Uterus (tissue), 4 donors: ENCODE measurements around the gene FEM1B. TPM values are rescaled to one million over a fixed set of nuclear protein-coding genes. Genes with fewer than 3 reads are reported as not detected.

Experiments used
- DNase-seq, 2 donors: peaks; one replicate each; pipeline ENCODE4 v3.0.0-alpha.2; 2019 to 2020
- H3K27ac ChIP-seq, 2 donors: fragments of 200-600 bp; sonication (generic); 1 replicate in 1 of 2; 2 replicates in 1 of 2; pipeline ENCODE4 v1.5.1; 2016 to 2018
- H3K27me3 ChIP-seq, 2 donors: fragments of 200-600 bp; sonication (generic); one replicate each; pipeline ENCODE4 v1.5.1; 2018 to 2019; ENCODE audit warnings: control low read depth in 1 of 2
- H3K36me3 ChIP-seq, 2 donors: fragments of 200-600 bp; sonication (generic); one replicate each; pipeline ENCODE4 v1.5.1; 2019; ENCODE audit warnings: control low read depth in 1 of 2
- H3K4me1 ChIP-seq, 2 donors: fragments of 200-600 bp; sonication (generic); one replicate each; pipeline ENCODE4 v1.5.1; 2018 to 2019; ENCODE audit warnings: control low read depth in 1 of 2
- H3K4me3 ChIP-seq, 2 donors: fragments of 200-600 bp; sonication (generic); 1 replicate in 1 of 2; 2 replicates in 1 of 2; pipeline ENCODE4 v1.5.1; 2018 to 2019; ENCODE audit warnings: mild to moderate bottlenecking in 1 of 2
- H3K9me3 ChIP-seq, 2 donors: fragments of 200-600 bp; sonication (generic); one replicate each; pipeline ENCODE4 v1.5.1; 2019; ENCODE audit warnings: control low read depth in 1 of 2
- POLR2A ChIP-seq, 2 donors: fragments of 450-650 bp; IDR thresholded peaks; one replicate each; pipeline ENCODE4 v1.6.1; 2016; ENCODE audit warnings: antibody characterized with exemption in 2 of 2, mild to moderate bottlenecking in 1 of 2, moderate library complexity in 1 of 2
- intact Hi-C: fragments of 100-400 bp; cut with DNase I; formaldehyde crosslinking; loops from one replicate; pipeline ENCODE4 v1.15.1; 2023; ENCODE audit warnings: low total_unique reads
- total RNA-seq, 4 donors: library from RNA; depleted of rRNA in 3 of 4; stranded (reverse); fragments of >200 nt in 3 of 4; gene quantifications; one replicate each; pipeline versions ENCODE4 v1.1.0 to v1.2.4, GENCODE V29; 2014 to 2023
- TF ChIP-seq, protein P1 (sequence below), 4 experiments: fragments of 200-600 bp in 2 of 4; fragments of 450-650 bp in 2 of 4; sonication (generic) in 2 of 4; IDR thresholded peaks; one replicate each; pipeline ENCODE4 v1.5.1; 2016 to 2019; ENCODE audit warnings: antibody characterized with exemption in 4 of 4, mild to moderate bottlenecking in 2 of 4, moderate library complexity in 1 of 4
- donor health status: DM: yes; HTN: yes; CAD: no.

Gene FEM1B
- total RNA-seq, 4 donors from 2014 or later: 39.4 to 130 (median 77.4) TPM

DNA sequence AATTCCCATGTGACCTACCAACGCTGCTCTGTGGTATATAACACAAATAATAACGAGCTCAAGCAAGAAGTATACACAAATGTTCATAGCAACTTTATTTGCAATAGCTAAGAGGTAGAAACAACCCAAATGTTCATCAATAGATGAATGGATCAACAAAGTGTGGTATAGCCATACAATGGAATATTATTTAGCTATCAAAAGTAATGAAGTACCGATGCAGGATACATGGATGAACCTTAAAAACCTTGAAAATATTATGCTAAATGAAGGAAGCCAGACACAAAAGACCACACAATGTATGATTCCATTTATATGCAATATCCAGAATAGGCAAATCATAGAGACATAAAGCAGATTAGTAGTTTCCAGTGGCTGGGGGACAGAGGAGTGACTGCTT, 15.6 kb upstream of the FEM1B start:
- H3K27ac ChIP-seq: no peak overlapping the region
- no peaks in the 10 kb centered on the region for H3K9me3 ChIP-seq
- TF ChIP-seq, protein P1, sequence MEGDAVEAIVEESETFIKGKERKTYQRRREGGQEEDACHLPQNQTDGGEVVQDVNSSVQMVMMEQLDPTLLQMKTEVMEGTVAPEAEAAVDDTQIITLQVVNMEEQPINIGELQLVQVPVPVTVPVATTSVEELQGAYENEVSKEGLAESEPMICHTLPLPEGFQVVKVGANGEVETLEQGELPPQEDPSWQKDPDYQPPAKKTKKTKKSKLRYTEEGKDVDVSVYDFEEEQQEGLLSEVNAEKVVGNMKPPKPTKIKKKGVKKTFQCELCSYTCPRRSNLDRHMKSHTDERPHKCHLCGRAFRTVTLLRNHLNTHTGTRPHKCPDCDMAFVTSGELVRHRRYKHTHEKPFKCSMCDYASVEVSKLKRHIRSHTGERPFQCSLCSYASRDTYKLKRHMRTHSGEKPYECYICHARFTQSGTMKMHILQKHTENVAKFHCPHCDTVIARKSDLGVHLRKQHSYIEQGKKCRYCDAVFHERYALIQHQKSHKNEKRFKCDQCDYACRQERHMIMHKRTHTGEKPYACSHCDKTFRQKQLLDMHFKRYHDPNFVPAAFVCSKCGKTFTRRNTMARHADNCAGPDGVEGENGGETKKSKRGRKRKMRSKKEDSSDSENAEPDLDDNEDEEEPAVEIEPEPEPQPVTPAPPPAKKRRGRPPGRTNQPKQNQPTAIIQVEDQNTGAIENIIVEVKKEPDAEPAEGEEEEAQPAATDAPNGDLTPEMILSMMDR (IDR thresholded peaks at IDR 0.05): no peak
- no peak for TF ChIP-seq POLR2A (IDR thresholded peaks at IDR 0.05)
- intact Hi-C loops: no loop called here
- H3K27me3 ChIP-seq: peaks cover 0 to 4% of the 10 kb centered on the region in 2 donors
- H3K36me3 ChIP-seq: no peaks in the 10 kb centered on the region
- no peaks in the 10 kb centered on the region for H3K4me1 ChIP-seq
- no peak for DNase-seq
- H3K4me3 ChIP-seq: no peak overlapping the region

DNA sequence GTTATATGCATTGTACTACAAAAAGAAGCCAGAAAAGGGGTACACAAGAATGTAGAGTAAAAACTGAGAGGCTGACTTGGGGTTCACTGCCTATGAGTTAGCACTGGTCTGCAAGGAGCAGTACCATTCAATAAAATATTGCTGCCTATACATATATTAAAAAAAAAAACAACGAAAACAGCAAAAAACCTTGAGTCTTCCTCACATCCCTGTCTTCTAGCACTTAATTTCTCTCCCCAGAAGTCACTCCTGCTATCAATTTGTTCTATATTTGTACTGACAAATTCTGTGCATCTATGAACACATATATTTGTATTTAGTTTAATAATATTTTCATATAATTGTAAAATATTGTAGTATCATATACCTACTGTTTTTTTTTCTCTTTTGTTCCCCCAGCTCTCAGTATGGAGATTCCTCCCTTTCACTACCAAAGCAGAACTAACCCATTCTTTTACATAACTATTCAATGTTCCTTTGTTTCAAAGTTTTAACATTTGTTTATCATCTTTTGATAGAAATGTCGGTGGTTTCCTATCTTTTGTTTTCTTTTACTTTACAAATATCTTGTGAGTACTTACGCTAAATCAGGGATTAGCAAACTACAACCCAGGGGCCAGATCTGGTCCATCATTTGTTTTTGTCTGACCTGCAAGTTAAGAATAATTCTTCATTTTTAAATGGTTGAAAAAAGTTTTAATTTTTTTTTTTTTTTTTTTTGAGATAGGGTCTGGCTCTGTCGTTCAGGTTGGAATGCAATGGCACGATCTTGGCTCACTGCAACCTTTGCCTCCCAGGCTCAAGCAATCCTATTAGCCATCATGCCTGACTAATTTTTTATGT, 14.8 kb upstream of the FEM1B start:
- intact Hi-C loops: no loop called here
- no peak for DNase-seq
- no peak for TF ChIP-seq POLR2A (IDR thresholded peaks at IDR 0.05)
- TF ChIP-seq, protein P1 (IDR thresholded peaks at IDR 0.05): no peak
- H3K27ac ChIP-seq: no peak overlapping the region
- no peaks in the 10 kb centered on the region for H3K4me1 ChIP-seq
- H3K27me3 ChIP-seq: peaks cover 0 to 4% of the 10 kb centered on the region in 2 donors
- no peaks in the 10 kb centered on the region for H3K9me3 ChIP-seq
- H3K36me3 ChIP-seq: no peaks in the 10 kb centered on the region
- no peak overlapping the region for H3K4me3 ChIP-seq

- no peaks in the 10 kb centered on the region for H3K36me3 ChIP-seq
- TF ChIP-seq, protein P1 (IDR thresholded peaks at IDR 0.05): no peak
- no peak for TF ChIP-seq POLR2A (IDR thresholded peaks at IDR 0.05)
- H3K4me1 ChIP-seq: no peaks in the 10 kb centered on the region
- no peak overlapping the region for H3K4me3 ChIP-seq
- DNase-seq: no peak
- no peaks in the 10 kb centered on the region for H3K9me3 ChIP-seq
- H3K27me3 ChIP-seq: peaks cover 0 to 4% of the 10 kb centered on the region in 2 donors
- intact Hi-C loops: no loop called here
- H3K27ac ChIP-seq: no peak overlapping the region
Observed at GRCh38 chr15:68264282-68264681, 13.3 kb upstream of the FEM1B start.

DNA sequence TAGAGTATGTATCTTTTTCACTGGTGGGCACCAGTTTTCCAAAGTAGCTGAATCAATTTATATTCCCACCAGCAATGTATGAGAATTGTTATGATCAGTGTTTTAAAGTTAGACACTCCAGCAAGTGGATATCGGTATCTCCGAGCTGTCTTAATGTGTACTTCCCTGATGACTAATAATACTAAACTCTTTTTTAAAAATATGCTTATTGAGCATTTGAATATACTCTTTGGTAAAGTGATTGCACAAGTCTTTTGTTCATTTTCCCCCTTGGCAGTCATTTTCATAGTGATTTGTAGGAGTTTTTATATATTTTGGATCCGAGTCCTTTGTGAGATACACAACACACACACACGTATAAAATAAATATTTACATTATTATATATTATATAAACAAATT, 12.5 kb upstream of the FEM1B start:
- Histone ChIP-seq H3K36me3 (no peaks in the 10 kb centered on the region), H3K4me1 (no peaks in the 10 kb centered on the region), H3K9me3 (no peaks in the 10 kb centered on the region), H3K27ac (no peak overlapping the region), H3K4me3 (no peak overlapping the region), H3K27me3 (peaks cover 0 to 4% of the 10 kb centered on the region in 2 donors)
- no peak for DNase-seq
- TF ChIP-seq, protein P1 (IDR thresholded peaks at IDR 0.05): no peak
- no peak for TF ChIP-seq POLR2A (IDR thresholded peaks at IDR 0.05)
- intact Hi-C loops: no loop called here

GRCh38 chr15:68265674-68266073, 11.9 kb upstream of the FEM1B start:
- TF ChIP-seq, protein P1 (IDR thresholded peaks at IDR 0.05): no peak
- TF ChIP-seq POLR2A (IDR thresholded peaks at IDR 0.05): no peak
- no peaks in the 10 kb centered on the region for H3K9me3 ChIP-seq

More at GRCh38 chr15:68265674-68266073, 11.9 kb upstream of the FEM1B start:
- Histone ChIP-seq H3K4me1 (no peaks in the 10 kb centered on the region), H3K27me3 (peaks cover 0 to 4% of the 10 kb centered on the region in 2 donors), H3K27ac (no peak overlapping the region), H3K4me3 (no peak overlapping the region), H3K36me3 (no peaks in the 10 kb centered on the region)
- intact Hi-C loops: no loop called here
- DNase-seq: no peak
